GM19043 (cell line): Measurements from ENCODE around the gene RANGAP1.

Experiments
- ATAC-seq: cut with Tn5 transposase; IDR thresholded peaks from one replicate; pipeline ENCODE4 v1.9.1; 2021; ENCODE audit warnings: low read depth; ENCODE audit not compliant: unreplicated experiment

The RANGAP1 gene, protein sequence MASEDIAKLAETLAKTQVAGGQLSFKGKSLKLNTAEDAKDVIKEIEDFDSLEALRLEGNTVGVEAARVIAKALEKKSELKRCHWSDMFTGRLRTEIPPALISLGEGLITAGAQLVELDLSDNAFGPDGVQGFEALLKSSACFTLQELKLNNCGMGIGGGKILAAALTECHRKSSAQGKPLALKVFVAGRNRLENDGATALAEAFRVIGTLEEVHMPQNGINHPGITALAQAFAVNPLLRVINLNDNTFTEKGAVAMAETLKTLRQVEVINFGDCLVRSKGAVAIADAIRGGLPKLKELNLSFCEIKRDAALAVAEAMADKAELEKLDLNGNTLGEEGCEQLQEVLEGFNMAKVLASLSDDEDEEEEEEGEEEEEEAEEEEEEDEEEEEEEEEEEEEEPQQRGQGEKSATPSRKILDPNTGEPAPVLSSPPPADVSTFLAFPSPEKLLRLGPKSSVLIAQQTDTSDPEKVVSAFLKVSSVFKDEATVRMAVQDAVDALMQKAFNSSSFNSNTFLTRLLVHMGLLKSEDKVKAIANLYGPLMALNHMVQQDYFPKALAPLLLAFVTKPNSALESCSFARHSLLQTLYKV

DNA sequence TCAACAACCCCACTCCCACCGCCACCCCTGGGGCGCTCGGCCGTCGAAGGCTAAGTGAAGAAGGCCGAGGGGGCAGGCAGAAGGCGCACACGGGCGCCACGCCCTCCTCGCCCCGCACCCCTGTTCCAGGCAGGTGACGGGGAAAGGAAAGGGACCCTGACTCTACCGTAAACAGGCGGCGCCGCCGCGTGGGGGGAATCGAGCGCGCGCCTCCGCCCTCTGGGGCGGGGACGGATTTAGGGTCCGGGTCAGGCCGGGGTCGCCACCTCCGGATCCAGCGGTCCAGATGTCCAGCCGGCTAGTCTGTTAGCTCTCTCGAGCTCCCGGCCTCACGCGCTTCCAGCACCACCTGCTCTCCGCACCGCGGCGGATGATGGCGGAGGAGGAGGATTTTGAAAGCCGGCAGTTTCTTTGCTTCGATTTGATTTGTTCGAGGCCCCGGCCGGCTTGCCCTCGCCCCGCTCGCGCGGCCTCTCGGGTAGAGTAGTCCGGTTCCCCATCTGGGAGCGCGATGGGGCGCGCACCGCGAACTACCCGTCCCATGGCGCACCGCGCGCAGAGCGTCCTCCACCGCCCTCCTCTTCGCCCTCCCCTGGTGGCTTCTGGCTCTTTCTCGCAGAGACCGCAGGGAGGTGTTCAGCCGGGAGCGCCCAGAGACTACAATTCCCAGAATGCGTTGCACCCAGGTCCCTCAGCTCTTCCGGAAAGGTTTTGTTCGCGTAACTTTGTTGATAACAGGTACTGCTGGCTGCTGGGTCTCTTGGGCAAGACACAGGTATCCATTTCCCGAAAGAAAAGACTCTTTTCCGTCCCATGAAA, at the start of gene RANGAP1:
TSS of gene RANGAP1 (minus strand) at position 368 of the 819 bp plus-strand sequence. CDS start 5,143 bp downstream, outside the sequence.
- peak; percentile 95 for ATAC-seq

DNA sequence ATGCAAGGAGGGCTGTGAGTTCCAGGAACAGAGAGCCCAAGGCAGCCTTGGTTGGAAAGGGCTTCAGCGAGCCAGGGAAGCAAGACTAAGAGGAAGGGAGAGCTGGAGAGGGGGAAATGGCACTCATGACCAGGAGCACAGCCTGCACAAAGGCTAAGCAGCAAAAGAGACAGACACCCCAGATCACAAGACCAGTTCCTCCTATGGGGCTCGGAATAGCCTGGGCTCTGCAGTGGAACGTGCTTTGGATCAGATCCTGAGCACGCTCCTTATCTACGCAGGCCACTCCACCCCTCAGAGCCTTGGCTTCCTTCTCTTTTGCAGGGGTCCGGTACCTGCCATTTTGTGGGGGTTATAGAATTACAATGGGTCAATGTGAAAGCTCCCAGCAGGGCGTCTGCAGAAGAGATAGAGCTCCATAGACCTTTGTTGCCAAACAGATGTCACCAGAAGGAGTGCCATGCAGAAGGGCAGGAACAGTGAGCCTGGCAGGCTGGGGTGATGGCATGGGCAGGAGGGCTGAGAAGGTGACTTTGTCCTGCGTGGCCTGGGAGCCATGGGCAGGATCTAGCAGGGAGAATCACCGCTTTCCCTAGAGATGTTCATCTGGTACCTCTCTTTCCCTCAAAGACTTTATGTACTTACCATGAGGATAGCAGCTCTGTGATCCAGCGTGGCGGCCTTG, 49.1 kb upstream of the RANGAP1 start:
- ATAC-seq, result no peak

DNA sequence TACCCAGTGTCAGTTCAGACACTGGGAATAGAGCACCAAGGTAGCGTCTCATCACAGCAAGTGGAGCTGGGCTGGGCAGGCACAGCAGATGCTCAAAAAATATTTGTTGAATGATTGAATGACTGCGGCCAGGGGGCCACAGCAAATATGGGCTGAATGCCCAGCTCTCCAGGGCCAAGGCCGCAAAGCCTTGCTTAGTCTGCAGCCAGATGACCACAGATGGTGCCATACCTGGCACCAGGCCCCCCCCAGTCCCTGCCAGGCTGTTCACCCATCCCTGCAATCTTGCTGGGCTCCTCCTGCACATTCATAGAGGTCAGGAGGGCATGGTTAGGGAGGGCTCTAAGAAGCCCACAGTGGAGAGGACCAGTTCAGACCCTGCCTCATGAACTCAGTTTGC, 48.2 kb upstream of the RANGAP1 start:
- ATAC-seq, result no peak

DNA sequence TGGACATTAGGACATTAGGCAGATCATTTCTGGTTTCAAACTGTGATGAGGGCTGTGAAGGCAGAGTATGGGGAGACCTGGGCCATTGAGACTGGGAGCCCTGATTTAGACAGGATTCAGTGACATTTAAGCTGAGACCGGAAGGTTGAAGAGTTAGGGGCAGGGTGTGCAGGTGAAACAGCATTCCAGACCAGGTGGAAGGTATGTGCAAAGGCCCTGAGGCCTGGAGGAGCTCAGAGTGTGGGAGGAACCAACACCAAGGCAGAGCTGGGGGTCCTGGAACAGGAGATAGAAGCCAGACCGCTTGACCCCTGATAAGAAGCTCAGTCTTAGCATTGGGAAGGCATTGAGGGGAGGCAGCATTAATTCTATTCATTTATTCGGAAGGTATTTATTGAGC, 47.8 kb upstream of the RANGAP1 start:
- no peak for ATAC-seq

DNA sequence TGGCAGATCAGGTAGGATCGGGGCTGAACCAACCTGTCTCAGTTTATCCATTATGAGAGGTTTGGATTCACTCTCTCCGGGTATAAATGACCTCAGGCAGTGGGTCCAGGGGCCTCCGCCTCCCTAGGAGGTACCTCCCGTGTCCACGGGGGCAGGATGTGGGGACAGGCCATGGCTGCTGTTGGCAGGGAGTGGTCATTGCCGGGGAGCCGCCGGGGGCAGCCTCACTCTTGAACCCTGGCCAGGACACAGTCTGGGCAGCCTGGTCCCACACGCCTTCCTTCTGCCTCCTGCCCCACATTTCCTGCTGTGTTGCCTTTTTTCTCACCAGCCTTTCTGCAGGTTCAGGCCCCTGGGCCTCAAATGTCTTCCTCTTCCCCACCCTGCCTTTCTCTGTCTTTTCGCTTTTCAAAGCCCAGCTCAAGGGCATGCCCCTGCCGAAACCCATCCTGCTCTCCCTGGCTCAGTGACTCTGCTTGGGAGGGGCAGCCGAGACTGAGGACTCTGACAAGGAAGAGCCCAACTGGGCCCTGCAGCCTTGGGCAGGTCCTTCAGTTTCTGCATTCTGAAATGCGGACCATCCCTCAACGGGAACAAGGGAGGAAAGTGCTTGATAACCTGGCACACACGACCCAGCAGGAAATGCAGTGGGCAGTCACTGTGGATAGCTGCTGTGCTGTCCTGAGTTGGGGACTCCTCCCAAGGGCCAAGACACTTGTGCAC, 46.4 kb upstream of the RANGAP1 start:
- no peak for ATAC-seq

DNA sequence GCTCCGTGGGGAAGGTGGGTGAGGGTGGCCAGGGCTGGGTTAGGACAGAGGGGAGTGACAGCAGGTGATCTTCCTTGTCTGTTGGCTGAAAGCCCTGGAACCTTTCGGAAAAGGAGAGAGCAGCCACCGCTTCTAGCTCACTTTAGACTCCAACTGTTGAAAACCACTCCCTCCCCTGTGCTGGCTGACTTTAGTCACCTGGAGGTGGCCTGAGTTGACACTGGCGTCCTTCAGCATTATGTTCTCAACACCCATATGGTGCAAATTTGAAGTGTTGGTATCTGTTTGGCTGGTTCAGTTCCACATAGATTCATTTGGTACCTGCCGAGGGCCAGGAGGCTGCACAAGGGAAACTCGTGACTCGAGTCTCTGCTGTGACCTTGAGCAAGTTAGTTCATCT, 44.2 kb upstream of the RANGAP1 start:
- no peak for ATAC-seq

DNA sequence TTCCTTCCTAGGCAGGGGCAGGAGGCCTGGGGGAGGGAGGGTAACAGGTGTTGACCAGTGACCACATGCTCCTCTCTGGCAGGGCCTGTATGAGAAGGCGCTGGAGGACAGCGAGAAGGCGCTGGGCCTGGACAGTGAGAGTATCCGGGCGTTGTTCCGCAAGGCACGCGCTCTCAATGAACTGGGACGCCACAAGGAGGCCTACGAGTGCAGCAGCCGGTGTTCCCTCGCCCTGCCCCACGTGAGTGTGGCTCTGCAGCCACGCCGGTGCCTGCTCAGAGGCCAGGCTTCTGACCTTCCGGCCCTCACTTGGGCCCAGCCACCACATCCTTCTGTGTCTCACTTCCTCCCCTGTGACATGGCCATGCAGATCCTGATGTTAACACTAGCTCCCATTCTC, 41.1 kb upstream of the RANGAP1 start:
- no peak for ATAC-seq

DNA sequence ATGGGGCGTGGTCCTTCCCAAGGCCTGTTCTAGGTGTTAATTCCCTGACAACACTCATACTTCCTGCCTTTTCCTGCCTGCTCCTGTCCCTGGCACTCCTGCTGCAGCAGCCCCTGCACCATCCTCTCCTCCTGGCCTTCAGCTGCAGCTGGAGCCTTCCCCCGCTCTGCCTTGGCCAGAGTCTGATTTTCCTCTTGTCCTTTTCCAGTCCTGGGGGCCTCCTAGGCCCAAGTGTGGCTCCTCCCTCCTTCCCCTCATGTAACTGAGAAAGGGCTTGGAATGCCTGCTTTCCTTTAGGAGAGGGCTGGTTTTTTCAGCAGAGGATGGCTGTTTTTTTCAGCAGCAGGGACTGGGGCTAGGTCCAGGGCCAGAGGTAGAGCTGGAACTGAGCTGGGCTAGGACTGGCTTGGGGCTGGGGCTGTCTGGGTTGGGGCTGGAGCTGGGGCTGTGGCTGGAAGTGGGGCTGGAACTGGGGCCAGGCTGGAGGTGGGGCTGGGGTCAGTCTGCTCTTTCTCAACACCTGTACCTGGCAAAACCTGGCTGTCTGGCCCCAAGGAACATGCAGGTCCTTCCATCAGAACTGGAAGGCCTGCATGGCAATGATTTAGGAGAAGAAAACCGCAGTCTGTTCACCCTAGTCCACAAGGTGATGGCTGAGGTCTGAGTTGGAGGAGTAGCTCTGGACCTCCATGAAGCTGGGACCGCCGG, 39.0 kb upstream of the RANGAP1 start:
- ATAC-seq, result no peak

DNA sequence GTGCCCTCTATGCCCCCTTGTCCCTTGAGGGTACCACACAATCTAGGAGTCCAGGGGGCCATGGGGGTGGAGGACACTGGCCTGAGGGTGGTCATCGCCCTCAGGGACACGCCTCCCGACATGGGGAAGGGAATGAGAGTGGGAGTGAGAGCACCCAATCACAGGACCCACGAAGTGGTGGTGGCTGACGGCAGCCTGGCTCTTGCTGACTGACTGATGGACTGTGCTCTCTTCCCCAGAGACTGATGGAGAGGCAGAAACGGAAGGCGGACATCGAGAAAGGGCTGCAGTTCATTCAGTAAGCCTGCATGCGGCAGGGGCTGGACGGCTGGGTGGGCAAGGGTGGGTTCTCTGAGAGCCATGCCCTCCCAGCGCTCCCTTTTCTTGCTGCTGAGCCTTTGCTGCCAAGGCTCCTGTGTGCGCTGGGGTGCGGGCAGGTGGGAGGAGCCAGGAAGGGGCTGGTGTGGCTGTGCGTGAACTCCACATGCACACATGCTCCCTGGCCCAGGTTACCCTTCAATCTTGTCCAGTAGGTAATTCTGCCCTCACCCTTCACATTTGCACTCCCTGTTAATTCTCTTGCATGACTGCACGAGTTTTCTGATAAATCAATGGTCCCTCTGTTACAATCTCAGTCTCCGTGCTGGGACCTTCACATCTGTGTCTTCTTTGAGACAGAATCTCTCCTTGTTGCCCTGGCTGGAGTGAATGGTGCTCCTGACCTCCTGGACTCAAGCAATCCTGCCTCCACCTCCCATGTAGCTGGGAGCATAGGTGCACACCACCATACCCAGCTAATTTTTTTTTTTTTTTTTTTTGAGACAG, 34.6 kb upstream of the RANGAP1 start:
- ATAC-seq, result no peak

DNA sequence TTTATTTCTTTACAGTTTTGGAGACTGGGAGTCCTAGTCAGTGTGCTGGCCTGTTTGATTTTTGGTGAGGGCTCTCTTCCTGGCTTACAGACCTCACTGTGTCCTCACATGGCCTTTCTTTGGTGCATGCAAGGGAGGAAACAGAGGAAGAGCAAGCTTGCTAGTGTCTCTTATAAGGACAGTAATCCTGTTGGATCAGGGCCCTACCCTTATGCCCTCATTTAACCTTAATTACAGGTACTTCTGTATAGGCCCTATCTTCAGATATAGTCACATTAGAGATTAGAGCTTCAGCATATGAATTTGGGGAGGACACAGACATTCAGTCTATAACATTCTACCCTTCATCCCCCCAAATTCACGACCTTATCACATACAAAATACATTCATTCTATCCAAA, 29.6 kb upstream of the RANGAP1 start:
- ATAC-seq, result no peak

DNA sequence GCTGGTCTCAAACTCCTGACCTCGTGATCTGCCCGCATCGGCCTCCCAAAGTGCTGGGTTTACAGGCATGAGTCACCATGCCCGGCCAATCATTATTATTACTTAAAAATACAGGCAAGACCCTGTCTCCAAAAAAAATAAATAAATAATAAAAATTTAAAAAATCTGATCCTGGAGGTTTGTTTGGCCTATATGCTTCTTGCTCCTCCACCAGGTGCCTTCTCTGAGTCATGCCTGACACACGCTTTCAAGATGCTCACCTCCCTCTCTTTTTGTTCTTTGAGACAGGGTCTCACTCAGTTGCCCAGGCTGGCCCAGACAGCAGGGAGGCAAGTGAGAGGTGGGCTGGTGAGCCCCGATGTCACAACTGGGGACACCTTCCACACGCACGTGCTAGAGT, 28.8 kb upstream of the RANGAP1 start:
- no peak for ATAC-seq

DNA sequence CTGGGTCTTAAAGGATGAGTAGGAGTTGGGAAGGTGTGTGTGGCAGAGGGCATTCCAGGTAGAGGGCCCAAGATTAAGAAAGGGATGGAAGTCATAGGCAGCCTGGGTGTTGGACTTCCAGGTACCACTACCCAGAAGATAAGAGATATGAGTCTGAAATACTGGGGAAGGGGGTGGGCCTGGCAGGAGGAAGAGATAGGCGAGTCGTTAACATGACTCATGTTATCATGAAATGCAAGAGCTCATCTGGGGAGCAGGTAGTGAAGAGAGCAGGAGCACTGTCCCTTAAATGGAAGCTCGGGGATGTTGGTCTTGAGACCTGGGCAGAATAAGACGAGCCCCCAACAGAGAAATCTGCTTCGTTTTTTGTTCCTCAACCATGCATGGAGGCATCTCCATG, 25.5 kb upstream of the RANGAP1 start:
- ATAC-seq, result no peak

DNA sequence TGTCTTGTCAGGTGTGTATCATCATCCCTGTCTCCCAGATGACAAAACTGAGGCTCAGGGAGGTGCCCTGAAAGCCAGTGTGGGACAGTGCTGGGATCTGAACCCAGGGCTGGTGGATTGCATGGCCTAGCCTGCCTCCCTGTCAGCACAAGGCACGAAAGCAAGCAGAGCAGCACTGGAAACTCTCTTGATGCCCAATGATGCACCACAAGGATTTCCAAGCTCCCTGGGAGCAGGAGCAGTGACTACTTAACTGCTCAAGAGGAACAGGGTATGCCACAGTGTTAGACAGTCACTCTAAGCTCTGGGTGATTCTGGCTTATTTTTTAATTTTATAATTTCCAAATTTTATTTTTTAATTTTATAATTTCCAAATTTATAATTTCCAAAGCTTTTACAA, 24.3 kb upstream of the RANGAP1 start:
- ATAC-seq, result no peak

DNA sequence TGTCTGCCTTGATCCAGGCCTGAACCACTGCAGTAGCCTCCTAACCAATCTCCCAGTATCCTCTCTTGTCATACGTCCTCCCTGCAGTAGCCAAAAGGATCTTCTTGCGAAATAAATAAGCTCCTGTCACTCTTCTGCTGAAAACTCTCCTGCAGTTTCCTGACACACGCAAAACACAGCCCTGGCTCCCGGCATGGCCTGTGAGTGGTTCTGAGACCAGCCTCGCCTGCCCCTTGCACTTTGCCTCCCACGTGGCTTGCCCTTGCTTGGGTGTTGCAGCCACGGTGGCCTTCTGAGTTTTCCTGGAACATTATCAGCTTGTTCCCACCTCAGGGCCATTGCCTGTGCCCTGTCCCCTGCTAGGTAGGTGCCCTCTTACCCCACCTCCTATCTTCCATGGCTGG, 22.6 kb upstream of the RANGAP1 start:
- no peak for ATAC-seq

DNA sequence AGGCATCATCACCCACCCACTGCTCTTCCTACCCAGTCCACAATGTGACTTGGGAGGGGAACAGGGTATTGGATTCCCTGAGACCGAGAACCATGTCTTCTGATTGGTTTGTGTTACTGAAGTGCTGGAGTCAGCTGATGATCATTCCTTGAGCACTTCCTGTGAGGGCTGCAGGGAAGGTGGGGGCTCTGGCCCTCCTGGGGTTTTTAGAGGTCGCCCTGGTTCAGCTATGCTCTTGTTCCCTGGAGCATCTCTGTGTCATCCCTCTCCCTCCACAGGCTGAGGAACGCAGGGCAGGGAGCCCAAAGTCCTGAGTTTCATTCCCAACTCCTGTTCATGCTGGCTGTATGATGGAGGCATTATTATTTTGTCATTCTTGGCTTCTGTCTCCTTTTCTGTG, 22.1 kb upstream of the RANGAP1 start:
- no peak for ATAC-seq

DNA sequence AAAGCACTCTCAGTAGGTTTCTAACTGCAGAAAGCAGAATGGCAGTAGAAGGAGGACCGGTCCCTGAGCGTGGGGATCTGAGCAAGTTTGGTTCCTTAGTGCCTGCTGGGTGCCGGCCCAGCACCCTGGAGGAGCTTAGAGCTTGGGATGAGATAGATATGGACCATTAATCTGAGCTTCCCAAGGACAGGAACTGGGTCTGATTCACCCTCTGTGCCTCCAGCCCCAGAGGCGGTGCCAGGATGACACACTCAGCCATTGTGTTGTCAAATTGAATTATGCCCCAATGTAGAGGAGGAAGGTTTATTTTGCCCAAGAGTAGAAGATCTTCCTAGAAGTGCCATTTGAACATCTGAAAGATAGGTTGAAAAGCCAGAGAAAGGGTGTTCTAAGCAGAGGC, 19.7 kb upstream of the RANGAP1 start:
- ATAC-seq, result no peak

DNA sequence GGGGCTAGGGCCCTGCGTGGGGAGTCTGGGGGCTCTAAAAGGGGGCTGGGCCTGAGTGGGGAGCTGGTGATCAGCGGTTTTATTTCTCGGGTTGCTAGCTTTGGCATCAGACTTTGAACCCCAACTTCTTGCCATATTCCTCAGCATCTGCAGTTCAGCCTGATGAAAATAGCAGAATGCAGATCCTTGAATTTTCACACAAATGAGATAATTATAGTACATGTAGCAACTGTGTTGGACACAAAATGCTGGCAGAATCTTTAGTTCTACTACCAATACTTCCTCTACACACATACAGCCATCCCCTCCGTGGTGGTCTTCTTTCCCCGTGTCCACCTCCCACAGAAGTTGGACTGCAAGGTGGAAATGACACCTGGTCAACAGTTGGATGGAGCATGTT, 16.8 kb upstream of the RANGAP1 start:
- no peak for ATAC-seq

DNA sequence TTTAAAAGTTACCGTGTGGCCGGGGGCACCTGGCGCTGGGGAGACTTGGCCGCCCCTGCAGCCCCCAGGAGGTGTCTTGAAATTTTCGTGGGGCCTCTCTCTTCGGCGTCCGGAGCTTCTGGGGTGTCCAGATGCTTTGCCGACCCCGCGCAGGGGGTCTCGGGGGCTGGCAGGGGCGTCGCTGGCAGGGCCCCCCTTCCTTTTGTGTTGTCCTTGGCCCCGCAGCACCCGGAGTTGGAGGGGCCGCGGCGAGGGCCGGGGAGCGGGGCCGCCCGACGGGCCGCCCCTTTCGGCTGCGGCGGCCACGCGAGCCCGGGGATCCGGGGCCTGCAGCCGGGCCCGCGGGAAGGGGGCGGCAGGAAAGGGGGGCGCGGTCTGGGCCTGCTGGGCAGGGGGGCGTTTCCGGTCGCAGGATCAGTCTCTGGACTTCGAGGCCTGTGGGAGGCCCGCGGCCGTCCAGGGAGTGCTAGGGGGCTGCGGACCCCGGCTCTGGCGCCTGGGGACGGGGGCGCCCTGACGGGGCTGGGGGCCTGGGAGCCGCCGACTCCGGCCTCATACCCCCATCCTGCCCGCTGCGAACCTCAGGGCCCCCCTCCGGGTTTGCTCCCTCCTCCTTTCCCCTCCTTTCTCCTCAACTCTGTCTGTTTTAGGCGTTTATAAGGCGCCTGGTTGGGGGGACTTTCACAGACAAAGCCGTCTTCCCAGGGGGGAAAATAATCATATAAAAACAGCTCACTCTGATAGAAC, 16.2 kb upstream of the RANGAP1 start:
- no peak for ATAC-seq
